HG03354 (cell line): ENCODE data around the gene PTPRM.

ENCODE experiments used
- ATAC-seq: cut with Tn5 transposase; IDR thresholded peaks from one replicate; pipeline ENCODE4 v1.9.1; 2021; ENCODE audit warnings: mild to moderate bottlenecking; ENCODE audit not compliant: unreplicated experiment, poor library complexity, severe bottlenecking

PTPRM gene

DNA sequence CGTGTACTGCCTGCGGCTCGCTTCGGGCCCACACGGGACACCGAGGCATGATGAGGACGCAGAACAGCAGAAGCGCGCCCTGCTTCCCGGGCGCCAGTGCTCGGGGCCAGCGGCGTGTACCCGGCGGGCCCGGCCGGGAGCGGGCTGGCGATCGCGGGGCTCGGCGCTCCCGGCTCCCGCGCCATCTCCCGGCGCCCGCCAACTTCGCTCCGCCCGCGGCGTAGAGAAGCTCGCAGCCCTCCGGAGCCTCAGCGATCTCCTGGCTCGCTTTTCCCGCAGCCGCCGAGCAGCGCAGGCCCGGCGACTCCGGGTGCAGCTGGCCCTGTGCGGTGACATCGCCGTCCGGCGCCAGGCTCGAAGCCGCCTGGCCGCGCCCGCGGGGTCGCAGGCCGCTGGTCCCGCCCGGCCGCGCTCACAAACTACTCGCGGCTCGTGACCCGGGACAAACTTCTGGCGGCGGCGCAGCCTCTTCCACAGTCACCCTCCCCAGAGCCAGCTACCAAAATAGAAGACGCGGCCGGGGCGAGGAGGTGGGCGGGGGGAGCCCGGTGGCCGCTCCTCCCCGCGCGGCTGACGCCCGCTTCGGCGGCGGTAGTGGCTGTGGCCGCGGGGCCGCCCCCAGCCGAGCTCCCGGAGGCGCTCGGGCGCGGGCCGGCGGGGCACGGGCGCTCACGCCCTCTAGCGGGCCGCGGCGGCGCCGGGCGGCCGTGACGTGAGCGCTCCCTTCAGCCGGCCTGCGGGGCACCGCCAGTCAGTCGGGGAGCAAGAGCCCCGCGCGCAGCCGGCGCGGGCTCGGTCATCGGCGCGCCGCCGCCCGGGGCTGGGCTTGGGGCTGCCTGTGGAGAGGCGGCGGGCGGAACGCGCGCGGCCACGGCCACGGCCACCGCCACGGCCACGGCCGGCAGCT lies at the start of gene PTPRM:
Gene PTPRM, plus strand, starts transcription at position 750 of the 907 bp plus-strand sequence. CDS start 503 bp downstream, outside the sequence.
- ATAC-seq = peak; percentile 91

DNA sequence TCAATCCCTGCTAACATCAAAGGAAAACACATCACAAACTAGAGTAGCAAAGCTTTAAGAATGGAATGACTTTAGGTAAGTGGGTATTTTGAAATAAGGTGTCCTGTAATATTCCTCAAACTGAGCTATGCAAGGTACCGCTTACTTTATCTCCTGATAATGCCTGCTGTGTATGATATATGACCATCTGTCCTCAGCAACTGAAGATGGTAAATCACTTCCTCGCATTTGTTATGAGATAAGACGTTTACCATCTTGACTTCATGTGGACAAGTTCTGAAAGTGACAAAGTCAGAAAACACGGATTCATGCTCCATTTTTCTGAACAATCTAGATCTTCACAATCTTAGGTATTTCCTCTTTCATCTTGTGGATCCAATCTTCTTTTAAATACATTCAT lies 49.3 kb upstream of the PTPRM start:
- ATAC-seq = no peak

DNA sequence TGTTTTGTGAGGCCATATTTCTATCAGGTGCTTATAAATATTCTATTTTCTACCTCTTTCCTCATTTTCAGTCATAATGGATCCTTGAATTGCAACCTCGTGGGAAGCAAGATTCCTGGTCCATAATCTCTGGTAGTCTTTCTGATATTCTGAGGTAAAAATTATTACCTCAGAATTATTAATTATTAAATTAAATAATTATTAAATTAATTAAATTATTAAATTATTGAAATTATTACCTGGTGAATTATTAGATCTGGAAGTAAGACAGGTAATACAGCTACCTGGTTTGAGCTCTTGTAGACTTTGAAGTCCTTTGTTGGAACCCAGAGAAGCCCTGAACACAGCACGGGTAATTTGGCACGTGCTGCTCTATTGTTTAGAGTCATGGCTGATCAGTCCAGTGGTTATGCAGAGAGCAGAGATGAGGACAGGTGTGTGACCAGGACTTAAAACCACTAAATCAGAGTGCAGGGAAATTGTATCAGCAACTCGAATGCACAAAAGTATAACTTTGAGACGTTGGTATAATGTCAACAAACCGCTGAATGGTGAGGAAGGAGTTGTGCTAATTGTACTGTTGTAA lies 46.8 kb upstream of the PTPRM start:
- ATAC-seq = no peak

DNA sequence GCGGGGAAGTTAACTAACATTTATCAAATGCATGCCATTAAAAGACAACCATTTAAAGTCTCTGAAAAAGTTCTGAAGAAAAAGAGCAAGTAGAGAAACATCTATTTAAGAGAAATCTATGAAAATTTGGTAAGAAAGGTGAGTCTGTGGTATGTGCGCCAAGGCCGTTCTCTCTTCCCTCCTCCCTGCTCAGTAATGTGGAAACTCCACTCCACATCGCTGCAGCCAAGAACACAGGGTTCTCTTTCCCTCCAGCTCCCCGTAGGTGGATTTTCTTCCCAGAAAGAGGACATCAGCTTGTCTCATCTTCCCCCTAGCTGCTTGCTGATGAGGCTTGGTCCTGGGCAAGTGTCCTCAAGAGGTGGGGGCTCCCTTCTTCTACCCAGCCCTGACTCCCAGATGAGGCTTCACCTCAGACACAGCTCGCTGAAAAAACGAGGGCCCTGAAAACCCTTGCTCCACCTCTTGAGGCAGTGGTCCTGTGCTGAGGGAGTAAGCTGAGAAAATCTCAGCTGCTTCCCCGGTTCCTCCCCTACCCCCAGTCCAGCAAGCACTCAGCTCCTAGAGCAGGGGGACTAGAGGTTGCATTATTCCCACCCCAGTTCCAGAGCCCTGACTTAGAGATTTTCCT lies 45.8 kb upstream of the PTPRM start:
- ATAC-seq = no peak

DNA sequence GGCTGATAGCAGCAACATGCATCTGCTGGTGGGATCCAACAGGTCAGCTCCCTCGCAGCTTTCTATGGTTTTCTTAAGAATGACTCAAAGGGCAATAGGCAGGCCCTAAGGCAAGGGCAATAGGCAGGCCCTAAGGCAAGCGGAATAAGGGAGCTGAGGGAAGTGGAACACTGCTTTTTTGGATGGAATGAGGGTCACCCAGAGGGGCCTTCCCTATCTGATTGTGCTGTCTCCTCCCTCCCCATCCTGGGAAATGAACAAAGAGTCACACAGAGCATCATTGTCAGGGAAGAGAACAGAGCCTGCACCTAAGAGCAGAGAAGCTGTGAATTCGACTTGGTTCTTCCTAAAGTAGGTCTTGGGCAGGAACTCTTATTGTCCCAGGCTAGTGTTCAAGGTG lies 43.3 kb upstream of the PTPRM start:
- ATAC-seq = no peak

DNA sequence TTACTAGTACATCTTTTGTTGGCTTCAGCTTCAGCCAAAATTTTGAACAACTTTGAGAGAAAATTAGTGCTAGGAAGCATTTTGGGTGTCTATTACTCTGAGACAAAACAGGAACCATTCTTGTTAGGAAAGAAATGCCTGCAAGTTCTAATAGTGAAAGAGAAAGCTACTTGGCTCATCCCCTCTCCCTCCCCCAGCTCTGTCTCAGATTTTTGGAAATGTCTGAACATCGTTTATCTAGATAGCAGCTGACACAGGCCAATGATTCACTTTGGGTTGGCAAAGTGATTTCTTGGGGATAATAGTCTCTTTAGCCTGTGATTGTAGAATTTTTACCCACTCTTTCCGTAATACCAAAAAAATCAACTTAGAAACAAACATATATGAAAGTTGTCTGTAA lies 42.3 kb upstream of the PTPRM start:
- no peak for ATAC-seq

DNA sequence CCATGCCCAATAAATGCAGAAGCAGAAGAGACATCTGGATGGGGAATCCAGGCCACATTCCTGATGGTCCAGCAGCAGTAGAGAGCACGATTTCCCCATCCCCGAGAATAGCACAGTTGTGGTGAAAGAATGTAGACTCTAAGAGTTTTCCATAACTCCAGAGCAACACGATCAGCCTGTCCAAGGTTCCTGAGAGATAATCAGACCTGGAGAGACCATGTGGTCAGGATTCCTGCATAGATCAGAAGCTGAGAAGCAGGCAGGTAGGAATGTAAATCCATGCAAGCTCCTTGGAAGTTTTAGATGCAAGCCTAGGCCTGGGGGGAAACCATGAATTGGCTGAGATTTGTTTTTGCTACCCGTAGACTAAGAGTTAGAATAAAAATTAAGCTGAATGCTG lies 34.2 kb upstream of the PTPRM start:
- no peak for ATAC-seq

DNA sequence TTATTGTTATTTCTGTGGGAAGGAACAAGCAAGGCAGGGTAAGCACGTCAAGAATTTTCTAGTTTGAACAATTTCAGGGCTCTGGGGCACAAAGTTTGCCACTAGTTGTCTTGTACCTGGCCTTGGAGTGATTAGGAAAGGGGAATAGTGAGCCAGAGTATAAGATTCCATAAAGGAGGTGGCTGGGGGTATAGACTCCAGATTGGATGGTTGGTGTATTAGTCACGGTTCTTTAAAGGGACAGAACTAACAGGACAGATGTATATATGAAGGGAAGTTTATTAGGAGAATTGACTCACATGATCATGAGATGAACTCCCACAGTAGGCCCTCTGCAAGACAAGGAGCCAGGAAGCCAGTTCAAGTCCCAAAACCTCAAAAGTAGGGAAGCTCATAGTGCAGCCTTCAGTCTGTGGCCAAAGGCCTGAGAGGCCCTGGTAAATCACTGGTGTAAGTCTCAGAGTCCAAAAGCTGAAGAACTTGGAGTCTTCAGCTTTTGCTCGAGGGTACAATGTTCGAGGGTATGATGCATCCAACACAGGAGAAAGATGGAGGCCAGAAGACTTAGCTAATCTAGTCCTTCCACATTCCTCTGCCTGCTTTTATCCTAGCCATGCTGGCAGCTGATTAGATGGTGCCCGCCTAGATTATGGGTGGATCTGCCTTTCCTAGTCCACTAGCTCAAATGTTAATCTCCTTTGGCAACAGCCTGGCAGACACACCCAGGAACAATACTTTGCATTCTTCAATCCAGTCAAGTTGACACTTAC lies 31.5 kb upstream of the PTPRM start:
- ATAC-seq = no peak

DNA sequence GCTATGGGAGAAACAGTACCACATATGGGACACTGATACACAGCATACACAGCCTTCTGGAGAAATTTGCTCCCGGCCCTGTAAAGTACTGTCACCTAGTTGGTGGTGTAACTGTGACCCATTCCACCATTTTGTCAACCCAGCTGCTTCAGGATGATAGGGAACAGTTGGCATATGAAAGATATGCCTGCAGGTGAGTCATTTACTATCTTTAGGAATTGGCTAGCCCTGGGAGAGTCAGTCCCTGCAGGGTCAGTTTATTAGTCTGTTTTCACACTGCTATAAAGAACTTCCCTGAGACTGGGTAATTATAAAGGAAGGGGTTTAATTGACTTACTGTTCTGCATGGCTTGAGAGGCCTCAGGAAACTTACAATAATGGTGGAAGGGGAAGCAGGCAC lies 30.0 kb upstream of the PTPRM start:
- no peak for ATAC-seq

DNA sequence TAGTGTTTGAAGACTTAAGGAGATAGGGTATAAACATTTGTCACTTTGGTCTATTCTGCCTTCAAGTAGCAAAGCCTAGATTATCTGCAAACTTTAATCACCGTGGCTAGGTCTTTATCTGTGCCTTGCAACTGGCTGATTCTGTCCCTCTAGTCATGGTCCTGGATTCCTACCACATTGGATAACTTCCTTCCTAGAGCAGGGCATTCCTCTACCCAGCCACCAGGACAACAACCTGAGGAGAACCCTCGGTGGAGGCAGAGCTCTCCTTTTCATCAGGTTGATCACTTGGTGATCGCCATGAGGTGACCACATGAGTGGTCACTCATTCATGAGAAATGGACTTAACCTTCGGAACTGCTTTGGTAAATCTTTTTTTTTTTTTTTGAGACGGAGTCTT lies 25.3 kb upstream of the PTPRM start:
- no peak for ATAC-seq

DNA sequence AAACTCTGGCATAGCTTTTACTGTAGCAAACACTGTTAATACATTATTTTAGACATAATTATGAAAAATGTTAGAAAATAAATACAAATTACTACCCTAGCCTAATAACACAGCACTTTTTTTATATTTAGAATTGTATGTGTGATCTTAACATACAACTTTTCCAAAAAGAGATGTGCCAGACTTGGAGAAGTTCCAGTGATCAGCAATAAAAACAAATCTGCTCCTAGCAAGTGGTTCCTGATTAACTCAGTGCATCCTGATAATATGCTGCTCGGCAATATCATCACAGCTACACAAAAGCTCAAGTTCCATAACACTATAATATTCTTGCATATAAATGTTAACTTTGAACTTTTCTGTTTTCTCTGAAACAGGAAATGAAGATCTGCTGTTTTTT lies 22.4 kb upstream of the PTPRM start:
- ATAC-seq = no peak

DNA sequence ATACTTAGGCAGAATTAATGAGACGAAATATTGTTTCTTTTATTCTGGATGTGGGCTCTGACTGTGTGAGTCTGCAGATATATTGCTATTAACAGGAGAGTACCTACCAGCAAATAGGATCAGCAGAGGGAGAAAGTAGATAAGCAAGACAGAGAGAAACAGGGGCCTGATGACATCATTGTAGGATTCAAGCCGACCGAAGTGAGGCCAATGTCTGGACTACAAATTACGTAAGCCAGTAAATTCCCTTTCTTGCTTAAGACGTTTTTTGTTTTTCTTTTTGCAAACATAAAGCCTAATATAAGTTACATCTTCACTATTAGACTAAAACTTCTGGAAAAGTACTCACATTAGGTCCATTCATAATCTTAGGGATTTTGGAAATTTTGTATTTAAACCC lies 21.4 kb upstream of the PTPRM start:
- no peak for ATAC-seq

DNA sequence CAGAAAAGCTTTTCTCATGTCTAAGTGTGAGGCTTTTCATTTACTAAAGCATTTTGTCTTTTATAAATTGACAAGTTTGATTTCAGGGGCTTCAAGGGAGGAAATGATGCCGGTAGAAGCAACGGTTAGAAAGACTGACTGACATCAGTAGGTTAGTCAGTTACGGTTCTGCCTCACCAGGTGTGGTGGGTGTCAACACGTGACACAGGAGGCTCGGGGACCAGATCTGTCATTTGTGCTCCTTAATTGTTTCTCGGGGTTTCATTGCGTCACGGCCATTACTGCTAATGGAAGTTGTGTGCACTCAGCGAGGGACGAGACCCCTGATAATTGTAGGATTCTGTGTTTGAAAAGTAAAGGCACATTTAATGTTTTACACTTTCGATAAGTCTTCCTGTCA lies 18.9 kb upstream of the PTPRM start:
- no peak for ATAC-seq

DNA sequence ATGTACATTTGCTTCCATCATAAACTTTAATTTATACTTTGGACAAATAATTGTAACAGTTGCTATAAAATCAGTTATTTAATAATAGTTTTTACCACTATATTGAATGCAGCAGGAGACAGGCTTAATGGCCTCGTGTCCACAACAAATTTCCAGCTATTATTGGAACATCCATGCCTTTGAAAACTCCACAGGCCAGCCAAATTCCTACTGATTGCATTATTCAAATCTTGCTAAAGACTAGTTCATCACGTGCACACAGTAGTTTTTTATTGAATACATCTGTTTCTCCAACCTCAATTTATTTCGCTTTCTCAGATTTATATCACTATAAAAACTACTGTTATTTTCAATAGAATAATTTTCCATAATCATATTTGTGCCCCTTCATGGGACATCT lies 18.4 kb upstream of the PTPRM start:
- no peak for ATAC-seq

DNA sequence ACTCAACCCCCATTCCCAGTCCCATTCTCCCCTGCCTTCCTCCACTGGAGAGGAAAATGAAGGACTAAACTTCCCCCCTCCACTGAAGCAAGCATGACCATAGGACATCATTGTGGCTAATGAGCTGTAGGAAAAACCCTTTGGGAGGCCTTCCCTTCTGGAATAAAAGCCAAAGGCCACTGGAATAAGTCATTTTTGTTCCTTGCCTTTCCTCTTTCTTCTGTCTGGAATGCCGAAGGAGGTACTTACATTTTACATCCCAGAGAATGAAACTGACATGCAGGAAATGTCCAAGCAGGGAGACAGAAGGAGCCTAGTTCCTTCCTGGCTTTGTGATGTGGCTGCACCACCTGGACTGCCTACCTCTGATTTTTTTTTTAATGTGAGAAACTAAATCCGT lies 9.1 kb upstream of the PTPRM start:
- ATAC-seq = no peak

DNA sequence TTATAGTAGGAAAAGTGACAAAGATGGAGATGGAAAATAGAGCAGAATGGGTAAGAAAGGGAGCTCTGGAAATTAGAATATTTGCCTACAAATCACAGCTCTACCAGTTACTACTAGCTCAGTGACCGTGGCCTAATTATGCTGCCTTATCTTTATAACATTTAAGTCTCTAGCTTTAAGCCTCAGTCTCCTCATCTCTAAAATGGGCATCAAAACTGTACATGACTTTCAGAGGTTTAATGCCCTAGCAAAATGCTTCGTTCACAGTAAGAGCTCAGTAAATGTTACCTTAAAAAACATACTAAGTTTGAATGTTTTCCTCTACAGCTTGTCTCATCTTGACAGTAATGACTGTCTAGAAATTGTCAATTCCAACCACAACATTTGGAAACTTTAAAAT lies 8.3 kb upstream of the PTPRM start:
- no peak for ATAC-seq

DNA sequence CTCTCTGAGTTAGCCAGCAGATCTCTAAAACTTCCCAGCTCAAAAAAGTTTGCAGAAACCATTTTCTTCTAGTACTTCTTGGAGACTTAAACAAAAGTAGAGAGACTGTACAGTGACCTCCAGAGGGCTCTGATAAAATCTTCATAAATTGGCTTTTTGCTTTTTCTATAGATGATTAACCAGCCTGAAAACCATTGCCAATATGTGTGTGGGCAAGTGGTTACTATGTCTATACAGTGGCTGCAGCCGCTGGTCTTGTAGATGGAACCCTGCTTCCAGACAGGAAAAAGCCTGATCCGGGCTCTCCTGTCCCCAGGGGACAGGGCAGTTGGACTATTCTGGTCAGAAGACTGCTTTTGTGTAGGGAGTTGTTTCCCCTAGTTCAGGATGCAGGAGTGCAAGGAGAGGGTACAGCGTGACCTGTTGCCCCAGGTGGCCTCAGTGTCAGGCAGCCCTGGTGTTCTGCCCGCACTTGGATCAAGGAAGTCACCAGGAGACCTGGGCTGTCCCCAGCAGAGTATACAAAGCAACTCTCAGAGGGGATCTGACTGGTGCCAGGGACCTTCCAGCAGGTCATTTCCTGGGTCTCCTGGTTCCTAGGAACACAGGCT lies 7.3 kb upstream of the PTPRM start:
- ATAC-seq = no peak

DNA sequence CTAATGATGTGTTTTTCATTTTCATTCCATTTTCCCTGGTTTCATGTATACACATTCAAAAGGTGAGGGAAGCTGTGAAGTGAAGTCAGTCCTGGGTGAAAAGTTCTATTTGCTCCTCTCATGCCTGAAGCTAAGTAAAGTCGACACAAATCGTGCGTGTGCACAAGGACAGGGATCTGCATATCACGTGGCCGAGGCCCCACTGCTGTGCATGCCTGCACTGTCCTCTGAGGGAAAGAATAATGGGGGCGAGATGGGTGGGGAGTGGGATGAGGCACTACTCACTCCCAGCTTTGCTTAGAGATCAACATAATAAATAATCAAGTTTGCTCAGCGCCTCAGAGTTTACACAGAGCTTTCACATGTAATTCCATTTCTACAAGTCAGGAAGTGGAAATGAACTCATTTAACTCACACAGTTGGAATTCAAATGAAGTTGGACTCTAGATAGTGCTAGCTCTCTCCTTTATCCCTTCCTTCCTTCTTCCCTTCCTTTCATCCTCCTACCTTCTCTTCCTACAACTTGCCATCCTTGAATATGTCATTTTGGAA lies 5.1 kb upstream of the PTPRM start:
- ATAC-seq = no peak

DNA sequence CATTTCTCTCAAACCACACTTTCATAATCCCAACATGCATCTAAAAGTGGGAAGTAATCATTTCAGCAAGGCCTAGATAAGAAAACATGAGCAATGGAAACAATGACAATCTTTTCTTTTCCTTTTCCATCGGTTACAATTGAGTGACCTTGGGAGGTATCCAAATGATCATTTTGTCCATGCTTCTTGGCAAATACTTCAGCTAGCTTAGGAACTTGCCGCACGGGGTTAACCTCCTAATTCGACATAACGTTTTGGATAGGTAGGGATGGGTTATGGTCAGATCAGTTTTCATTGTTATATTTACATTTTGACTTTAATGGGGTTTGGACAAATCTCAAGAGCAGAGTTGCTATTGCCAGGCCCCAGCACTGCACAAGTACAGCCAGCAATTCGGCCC lies 4.6 kb upstream of the PTPRM start:
- ATAC-seq = no peak

DNA sequence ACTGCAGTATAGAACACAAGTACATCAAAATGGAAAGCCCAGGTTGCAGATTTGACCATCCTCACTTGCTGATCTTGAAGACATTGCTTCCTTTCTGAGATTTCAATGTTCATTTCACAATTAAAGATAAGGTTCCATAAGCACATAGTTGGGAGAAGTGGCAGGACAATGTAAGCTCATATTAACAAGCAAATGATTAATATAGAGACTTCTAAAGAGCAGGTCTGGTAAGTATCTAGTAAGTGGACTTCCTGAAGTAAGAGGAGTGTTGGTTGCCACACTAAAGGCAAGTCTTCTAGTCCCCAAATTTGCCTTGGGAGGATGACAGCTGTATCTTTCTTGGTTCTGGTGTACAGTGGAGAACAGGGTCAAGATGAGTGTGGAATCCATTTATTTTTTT lies 1.4 kb upstream of the PTPRM start:
- no peak for ATAC-seq
